A549 (cell line): ENCODE results near the gene SDSL.

Experiments
- CHD4 ChIP-seq: fragments of 200-600 bp; sonication (generic); IDR thresholded peaks from 2 replicates; pipeline ENCODE4 v1.6.1; 2016; ENCODE audit warnings: antibody characterized with exemption, mild to moderate bottlenecking, borderline replicate concordance
- EHMT2 ChIP-seq: fragments of 200-600 bp; sonication (generic); IDR thresholded peaks from 2 replicates; pipeline ENCODE4 v1.6.1; 2016; ENCODE audit warnings: antibody characterized with exemption, low read depth, mild to moderate bottlenecking, moderate library complexity
- EP300 ChIP-seq, 2 experiments: fragments of >200 bp; sonication (Bioruptor Twin); formaldehyde crosslinking; IDR thresholded peaks; 2 replicates in 1 of 2; 3 replicates in 1 of 2; pipeline ENCODE4 v1.6.1; 2016 to 2017
- FOXS1 ChIP-seq: fragments of 250-450 bp; sonication (Bioruptor Pico); IDR thresholded peaks from 2 replicates; pipeline ENCODE4 v1.5.0; 2020; ENCODE audit warnings: mild to moderate bottlenecking, moderate library complexity
- GATA3 ChIP-seq: IDR thresholded peaks from 2 replicates; pipeline ENCODE4 v1.6.1; 2012; ENCODE audit warnings: borderline replicate concordance
- HOXA7 ChIP-seq: fragments of 250-450 bp; sonication (Bioruptor Pico); IDR thresholded peaks from 2 replicates; pipeline ENCODE4 v1.5.0; 2020; ENCODE audit warnings: mild to moderate bottlenecking, moderate library complexity
- POLR2A ChIP-seq: IDR thresholded peaks from 2 replicates; pipeline ENCODE4 v1.6.1; 2012; ENCODE audit warnings: mild to moderate bottlenecking, low read length
- RAD21 ChIP-seq, 2 experiments: fragments of >200 bp in 1 of 2; sonication (Bioruptor Twin) in 1 of 2; formaldehyde crosslinking in 1 of 2; IDR thresholded peaks in 1 of 2; conservative IDR thresholded peaks in 1 of 2; 2 replicates in 1 of 2; 3 replicates in 1 of 2; pipeline ENCODE4 v1.6.1; 2012 to 2018; ENCODE audit warnings: inconsistent platforms in 1 of 2
- TF ChIP-seq, protein P1 (sequence below): fragments of >200 bp; sonication (Bioruptor Twin); formaldehyde crosslinking; IDR thresholded peaks from 3 replicates; pipeline ENCODE4 v1.5.1; 2016

GRCh38 chr12:113469224-113469948 is 47.2 kb downstream of the SDSL start:
- TF ChIP-seq GATA3 (no peak), EP300 (IDR thresholded peaks at IDR 0.05) (no peak), EHMT2 (no peak), FOXS1 (CRISPR knock-in tag) (no peak), POLR2A (no peak), RAD21 (conservative IDR thresholded peaks at IDR 0.05 in 1 of 2, IDR thresholded peaks at IDR 0.05 in 1 of 2) (no peak), CHD4 (no peak), HOXA7 (no peak)
- TF ChIP-seq, protein P1, sequence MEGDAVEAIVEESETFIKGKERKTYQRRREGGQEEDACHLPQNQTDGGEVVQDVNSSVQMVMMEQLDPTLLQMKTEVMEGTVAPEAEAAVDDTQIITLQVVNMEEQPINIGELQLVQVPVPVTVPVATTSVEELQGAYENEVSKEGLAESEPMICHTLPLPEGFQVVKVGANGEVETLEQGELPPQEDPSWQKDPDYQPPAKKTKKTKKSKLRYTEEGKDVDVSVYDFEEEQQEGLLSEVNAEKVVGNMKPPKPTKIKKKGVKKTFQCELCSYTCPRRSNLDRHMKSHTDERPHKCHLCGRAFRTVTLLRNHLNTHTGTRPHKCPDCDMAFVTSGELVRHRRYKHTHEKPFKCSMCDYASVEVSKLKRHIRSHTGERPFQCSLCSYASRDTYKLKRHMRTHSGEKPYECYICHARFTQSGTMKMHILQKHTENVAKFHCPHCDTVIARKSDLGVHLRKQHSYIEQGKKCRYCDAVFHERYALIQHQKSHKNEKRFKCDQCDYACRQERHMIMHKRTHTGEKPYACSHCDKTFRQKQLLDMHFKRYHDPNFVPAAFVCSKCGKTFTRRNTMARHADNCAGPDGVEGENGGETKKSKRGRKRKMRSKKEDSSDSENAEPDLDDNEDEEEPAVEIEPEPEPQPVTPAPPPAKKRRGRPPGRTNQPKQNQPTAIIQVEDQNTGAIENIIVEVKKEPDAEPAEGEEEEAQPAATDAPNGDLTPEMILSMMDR = no peak
